Mesothelial cell of epicardium (in vitro differentiated cells): ENCODE data around the gene OLFML2A. TPM values are rescaled to one million over a fixed set of nuclear protein-coding genes. Genes with fewer than 3 reads are reported as not detected.
A peak's percentile ranks its signal among the peaks of the same experiment; 100 is the strongest.

Source experiments
- DNase-seq, 2 experiments: peaks; one replicate each; pipeline ENCODE4 v3.0.0; 2021; ENCODE audit warnings: low spot score in 2 of 2; ENCODE audit not compliant: unreplicated experiment in 2 of 2
- H3K27ac Mint-ChIP-seq: 2 replicates; pipeline ENCODE4 v1.8.0; 2021; ENCODE audit warnings: mixed read lengths
- H3K27me3 Mint-ChIP-seq: 2 replicates; pipeline ENCODE4 v1.8.0; 2021; ENCODE audit warnings: low read depth, mixed read lengths
- H3K36me3 Mint-ChIP-seq: 2 replicates; pipeline ENCODE4 v1.8.0; 2021; ENCODE audit warnings: mixed read lengths
- H3K4me1 Mint-ChIP-seq: 2 replicates; pipeline ENCODE4 v1.8.0; 2021; ENCODE audit warnings: mixed read lengths
- H3K4me3 Mint-ChIP-seq: 2 replicates; pipeline ENCODE4 v1.8.0; 2021; ENCODE audit warnings: mild to moderate bottlenecking, moderate library complexity, mixed read lengths
- H3K9me3 Mint-ChIP-seq: 2 replicates; pipeline ENCODE4 v1.8.0; 2021; ENCODE audit warnings: mixed read lengths
- total RNA-seq: library from RNA; stranded (reverse); gene quantifications from 3 replicates; pipeline ENCODE4 v1.2.1, GENCODE V29; 2021
- TF ChIP-seq, protein P1 (sequence below): fragments of 200-600 bp; sonication (generic); IDR thresholded peaks from one replicate; pipeline ENCODE4 v1.5.0; 2021; ENCODE audit warnings: antibody characterized with exemption; ENCODE audit not compliant: unreplicated experiment

Gene OLFML2A
- total RNA-seq, 1 donor from 2014 or later: 37.4 TPM

DNA sequence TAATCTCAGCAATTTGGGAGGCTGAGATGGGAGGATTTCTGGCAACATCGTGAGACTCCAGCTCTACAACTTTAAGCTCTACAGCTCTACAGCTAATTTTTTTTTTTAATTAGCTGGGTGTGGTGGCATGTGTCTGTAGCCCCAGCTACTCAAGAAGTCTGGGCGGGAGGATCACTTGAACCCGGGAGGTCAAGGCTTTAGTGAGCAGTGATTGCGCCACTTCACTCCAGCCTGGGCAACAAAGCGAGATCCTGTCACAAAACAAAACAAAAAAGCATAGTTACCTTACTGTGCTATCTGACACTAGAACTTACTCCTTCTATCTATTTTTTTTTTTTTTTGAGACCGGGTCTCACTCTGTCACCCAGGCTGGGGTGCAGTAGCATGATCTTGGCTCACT, 70.0 kb downstream of the OLFML2A start:
- no peak for DNase-seq
- no peaks in the 10 kb centered on the region for H3K27me3 Mint-ChIP-seq

DNA sequence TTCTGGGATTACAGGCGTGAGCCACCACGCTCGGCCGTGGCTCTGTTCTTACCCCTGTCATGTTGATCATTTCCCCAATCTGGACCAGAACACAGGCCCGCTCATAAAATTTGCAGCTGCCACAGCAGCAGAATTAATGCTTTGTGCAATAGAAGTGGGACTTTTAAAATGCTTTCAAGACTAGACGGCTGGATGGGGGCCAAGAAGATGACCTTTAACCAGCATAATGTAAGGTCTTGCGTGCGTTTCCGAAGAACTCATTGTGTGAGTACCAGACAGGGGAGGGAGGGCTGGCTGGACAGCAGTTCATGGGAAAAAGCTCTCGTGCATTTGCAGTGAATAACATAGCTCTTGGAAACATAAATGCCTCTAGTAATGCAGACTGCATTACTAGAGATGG, 72.9 kb downstream of the OLFML2A start:
- no peak for DNase-seq
- H3K4me1 Mint-ChIP-seq: peaks cover 17% of the 10 kb centered on the region
- H3K36me3 Mint-ChIP-seq: no peaks in the 10 kb centered on the region
- TF ChIP-seq, protein P1, sequence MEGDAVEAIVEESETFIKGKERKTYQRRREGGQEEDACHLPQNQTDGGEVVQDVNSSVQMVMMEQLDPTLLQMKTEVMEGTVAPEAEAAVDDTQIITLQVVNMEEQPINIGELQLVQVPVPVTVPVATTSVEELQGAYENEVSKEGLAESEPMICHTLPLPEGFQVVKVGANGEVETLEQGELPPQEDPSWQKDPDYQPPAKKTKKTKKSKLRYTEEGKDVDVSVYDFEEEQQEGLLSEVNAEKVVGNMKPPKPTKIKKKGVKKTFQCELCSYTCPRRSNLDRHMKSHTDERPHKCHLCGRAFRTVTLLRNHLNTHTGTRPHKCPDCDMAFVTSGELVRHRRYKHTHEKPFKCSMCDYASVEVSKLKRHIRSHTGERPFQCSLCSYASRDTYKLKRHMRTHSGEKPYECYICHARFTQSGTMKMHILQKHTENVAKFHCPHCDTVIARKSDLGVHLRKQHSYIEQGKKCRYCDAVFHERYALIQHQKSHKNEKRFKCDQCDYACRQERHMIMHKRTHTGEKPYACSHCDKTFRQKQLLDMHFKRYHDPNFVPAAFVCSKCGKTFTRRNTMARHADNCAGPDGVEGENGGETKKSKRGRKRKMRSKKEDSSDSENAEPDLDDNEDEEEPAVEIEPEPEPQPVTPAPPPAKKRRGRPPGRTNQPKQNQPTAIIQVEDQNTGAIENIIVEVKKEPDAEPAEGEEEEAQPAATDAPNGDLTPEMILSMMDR: no peak
- H3K9me3 Mint-ChIP-seq: no peaks in the 10 kb centered on the region
- no peaks in the 10 kb centered on the region for H3K27me3 Mint-ChIP-seq
- H3K4me3 Mint-ChIP-seq: no peak overlapping the region
- H3K27ac Mint-ChIP-seq: no peak overlapping the region

More for the DNA sequence above, 70.0 kb downstream of the OLFML2A start:
- H3K9me3 Mint-ChIP-seq: no peaks in the 10 kb centered on the region
- H3K4me3 Mint-ChIP-seq: no peak overlapping the region
- peaks cover 14% of the 10 kb centered on the region for H3K4me1 Mint-ChIP-seq
- H3K27ac Mint-ChIP-seq: no peak overlapping the region
- TF ChIP-seq, protein P1: no peak
- no peaks in the 10 kb centered on the region for H3K36me3 Mint-ChIP-seq

DNA sequence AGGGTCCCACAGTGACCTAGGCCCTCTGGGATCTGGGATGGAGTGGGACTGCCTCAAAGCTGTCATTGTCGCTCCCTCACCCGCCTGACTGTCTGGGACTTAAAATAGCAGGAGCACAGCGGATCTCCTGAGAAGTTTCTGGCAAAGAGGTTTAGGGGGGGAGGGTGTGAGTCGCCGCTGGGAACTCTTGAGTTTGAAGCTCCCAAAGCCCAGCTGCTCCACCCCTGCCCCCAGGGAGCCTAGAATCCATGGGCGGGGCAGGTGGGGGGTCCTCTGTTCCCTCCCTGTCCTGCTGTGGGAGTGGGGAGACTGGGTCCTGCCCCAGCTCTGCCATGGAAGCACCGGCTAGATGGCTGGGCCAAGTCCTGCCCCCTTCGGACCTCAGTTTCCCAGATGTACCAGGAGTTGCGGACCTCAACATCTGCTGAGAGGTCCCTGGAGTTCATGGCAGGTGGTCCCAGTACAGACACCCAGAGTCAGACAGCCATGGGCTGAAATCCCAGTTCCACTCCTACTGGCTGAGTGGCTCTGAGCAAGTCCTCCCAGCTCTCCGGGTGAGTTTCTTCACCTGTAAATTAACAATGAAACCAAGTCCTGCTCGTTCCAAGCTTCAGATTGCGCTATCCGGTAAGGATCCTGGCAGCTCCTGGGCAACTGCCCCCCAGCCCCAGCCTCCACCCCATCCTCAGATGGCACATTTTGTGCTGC, 75.3 kb downstream of the OLFML2A start:
- no peak overlapping the region for H3K27ac Mint-ChIP-seq
- no peaks in the 10 kb centered on the region for H3K9me3 Mint-ChIP-seq
- DNase-seq: no peak
- no peaks in the 10 kb centered on the region for H3K36me3 Mint-ChIP-seq
- H3K4me1 Mint-ChIP-seq: peaks cover 17% of the 10 kb centered on the region
- no peaks in the 10 kb centered on the region for H3K27me3 Mint-ChIP-seq
- H3K4me3 Mint-ChIP-seq: peak overlapping the region; percentile 66
- TF ChIP-seq, protein P1: no peak

DNA sequence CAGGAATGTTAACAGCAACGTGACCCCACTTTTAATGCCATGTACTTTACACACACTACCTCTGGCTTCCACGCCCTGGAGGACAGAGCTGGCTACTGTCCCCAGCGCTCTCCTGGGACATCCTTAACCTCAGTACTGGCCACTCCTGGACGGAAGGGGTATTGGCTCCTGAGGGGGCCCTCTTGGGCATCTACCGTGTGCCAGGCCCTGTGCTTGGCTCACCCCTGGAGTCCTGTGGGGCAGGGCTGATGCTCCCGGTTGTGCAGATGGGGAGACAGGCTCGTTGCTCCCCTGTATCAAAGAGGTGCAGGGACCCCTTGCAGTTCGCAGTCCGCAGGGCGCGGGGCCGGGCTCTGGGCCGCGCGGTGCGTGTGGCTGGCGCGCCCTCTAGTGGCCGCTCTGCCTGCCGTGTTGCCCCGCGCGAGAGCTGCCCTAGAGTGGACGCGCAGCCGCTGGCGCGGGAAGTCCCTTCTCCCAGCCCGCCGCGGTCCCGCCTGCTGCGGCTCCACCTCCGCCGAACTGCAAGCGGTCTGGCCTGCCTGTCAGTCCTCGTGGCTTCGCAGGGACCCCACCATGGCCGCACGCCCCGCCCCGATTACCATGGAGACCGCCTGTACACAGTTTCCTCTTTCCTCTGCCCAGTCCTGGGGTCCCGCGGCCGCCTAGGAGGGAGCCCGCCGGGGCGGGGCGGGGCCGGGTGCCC, 76.0 kb downstream of the OLFML2A start, which contains the start of gene WDR38:
Gene WDR38, plus strand, starts transcription at position 632 of the 703 bp plus-strand sequence. CDS start 72 bp downstream, outside the sequence.
- peak; percentile 65 to 86 for DNase-seq
- peaks cover 17% of the 10 kb centered on the region for H3K4me1 Mint-ChIP-seq
- H3K9me3 Mint-ChIP-seq: no peaks in the 10 kb centered on the region
- TF ChIP-seq, protein P1: peak; percentile 99
- peak within 1 kb of the TSS; percentile 66 for H3K4me3 Mint-ChIP-seq
- H3K36me3 Mint-ChIP-seq: no peaks in the 10 kb centered on the region
- H3K27me3 Mint-ChIP-seq: no peaks in the 10 kb centered on the region
- H3K27ac Mint-ChIP-seq: no peak within 1 kb of the TSS

DNA sequence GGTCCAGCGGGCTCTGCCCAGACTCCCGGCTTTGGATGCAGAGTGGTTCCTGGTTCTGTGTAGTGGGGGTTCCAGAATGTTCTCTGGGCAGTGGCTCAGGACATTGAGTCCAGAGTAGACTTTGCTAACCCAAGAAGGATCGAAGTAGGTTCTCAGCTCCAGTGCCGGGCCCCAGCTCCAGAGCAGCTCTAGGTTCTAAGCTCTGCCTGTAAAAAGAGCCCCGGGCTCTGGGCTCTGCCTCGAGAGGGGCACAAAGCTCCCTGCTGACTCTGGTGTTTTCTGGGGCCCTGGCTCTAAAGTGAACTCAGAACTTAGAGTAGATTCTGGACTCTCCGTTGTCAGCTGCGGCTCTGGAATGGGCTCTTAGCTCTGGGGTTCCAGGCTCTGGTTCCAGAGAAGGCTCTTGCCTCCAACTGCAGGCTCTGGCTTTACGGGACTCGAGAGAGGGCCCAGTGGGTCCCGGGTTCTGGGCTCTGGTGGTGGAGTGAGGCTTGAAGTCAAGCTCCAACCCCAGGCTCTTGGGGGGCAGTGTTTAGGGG, 76.7 kb downstream of the OLFML2A start:
- Mint-ChIP-seq H3K9me3 (no peaks in the 10 kb centered on the region), H3K36me3 (no peaks in the 10 kb centered on the region), H3K4me3 (peak overlapping the region; percentile 66), H3K27ac (no peak overlapping the region), H3K27me3 (no peaks in the 10 kb centered on the region), H3K4me1 (peaks cover 17% of the 10 kb centered on the region)
- TF ChIP-seq, protein P1: no peak
- no peak for DNase-seq
